ENCODE data around the gene GNAO1.

DNA sequence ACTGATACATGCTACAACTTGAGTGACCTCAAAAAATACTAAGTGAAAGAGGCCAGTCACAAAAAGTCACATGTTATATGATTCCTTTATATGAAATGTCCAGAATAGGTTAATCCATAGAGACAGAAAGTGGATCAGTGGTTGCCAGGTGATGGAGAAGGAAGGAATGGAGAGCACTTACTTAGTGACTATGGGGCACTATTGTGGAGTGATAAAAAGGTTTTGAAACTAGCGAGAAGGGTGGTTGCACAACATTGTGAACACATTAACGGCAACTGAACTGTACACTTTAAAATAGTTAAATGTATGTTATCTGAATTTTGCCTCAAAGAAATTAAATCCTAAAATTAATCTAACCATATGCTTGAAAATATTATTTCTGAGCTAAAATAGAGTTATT lies 208.2 kb downstream of the GNAO1 start:
- TF ChIP-seq CTCF (IDR thresholded peaks at IDR 0.05; ENCODE audit: low read length) (no peak), EZH2phosphoT487 (IDR thresholded peaks at IDR 0.05; ENCODE audit: low read length) (no peak)

All from MM.1S (cell line).